Ishikawa (cell line): ENCODE data around the gene DPYSL5.

Experiments
- CEBPB ChIP-seq: IDR thresholded peaks from 2 replicates; pipeline ENCODE4 v1.6.1; 2012
- CREB1 ChIP-seq: IDR thresholded peaks from 2 replicates; pipeline ENCODE4 v1.6.1; 2012; ENCODE audit warnings: low read depth
- EGR1 ChIP-seq: IDR thresholded peaks from 2 replicates; pipeline ENCODE4 v1.6.1; 2012
- EP300 ChIP-seq: IDR thresholded peaks from 2 replicates; pipeline ENCODE4 v1.6.1; 2012; ENCODE audit warnings: borderline replicate concordance
- FOXM1 ChIP-seq: IDR thresholded peaks from 2 replicates; pipeline ENCODE4 v1.6.1; 2012; ENCODE audit warnings: low read depth, borderline replicate concordance
- MAX ChIP-seq: IDR thresholded peaks from 2 replicates; pipeline ENCODE4 v1.6.1; 2012
- NFIC ChIP-seq: IDR thresholded peaks from 2 replicates; pipeline ENCODE4 v1.6.1; 2012
- RAD21 ChIP-seq: IDR thresholded peaks from 2 replicates; pipeline ENCODE4 v1.6.1; 2012; ENCODE audit warnings: low read depth
- REST ChIP-seq: IDR thresholded peaks from 2 replicates; pipeline ENCODE4 v1.6.1; 2012; ENCODE audit warnings: low read depth, mild to moderate bottlenecking
- TAF1 ChIP-seq: IDR thresholded peaks from 2 replicates; pipeline ENCODE4 v1.6.1; 2012; ENCODE audit warnings: low read depth, mild to moderate bottlenecking
- TEAD4 ChIP-seq: IDR thresholded peaks from 2 replicates; pipeline ENCODE4 v1.6.1; 2012
- YY1 ChIP-seq: IDR thresholded peaks from 2 replicates; pipeline ENCODE4 v1.6.1; 2012; ENCODE audit warnings: low read depth
- ZBTB7A ChIP-seq: IDR thresholded peaks from 2 replicates; pipeline ENCODE4 v1.6.1; 2012; ENCODE audit warnings: low read depth
- TF ChIP-seq, protein P1 (sequence below): IDR thresholded peaks from 2 replicates; pipeline ENCODE4 v1.6.1; 2012

The DPYSL5 gene

GRCh38 chr2:26861610-26862224, 13.8 kb downstream of the DPYSL5 start:
- TF ChIP-seq NFIC: no peak
- TF ChIP-seq TEAD4: no peak
- no peak for TF ChIP-seq REST
- no peak for TF ChIP-seq RAD21
- TF ChIP-seq EGR1: no peak
- TF ChIP-seq, protein P1, sequence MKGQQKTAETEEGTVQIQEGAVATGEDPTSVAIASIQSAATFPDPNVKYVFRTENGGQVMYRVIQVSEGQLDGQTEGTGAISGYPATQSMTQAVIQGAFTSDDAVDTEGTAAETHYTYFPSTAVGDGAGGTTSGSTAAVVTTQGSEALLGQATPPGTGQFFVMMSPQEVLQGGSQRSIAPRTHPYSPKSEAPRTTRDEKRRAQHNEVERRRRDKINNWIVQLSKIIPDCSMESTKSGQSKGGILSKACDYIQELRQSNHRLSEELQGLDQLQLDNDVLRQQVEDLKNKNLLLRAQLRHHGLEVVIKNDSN: no peak

DNA sequence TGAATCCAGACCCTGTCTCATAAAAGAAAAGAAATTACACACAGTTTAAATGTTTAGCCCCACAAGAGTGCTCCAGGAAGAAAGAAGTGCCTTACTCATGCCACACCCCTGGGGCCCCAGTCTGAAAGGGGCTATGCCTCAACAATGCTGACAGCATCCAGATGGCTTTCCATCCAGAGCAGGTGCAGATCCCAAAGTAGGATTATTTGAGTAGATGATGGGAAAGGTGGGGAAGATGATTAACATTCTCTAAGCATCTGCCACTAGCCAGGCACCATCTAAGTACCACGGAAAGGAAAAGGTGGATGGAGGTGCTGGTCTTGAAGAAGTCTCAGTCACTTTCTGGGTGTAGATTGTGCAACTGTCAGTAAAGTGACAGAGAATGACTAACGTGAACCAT, 16.3 kb downstream of the DPYSL5 start:
- TF ChIP-seq MAX (no peak), TAF1 (no peak), REST (no peak), FOXM1 (no peak), CEBPB (no peak)

GRCh38 chr2:26864646-26865045, 16.7 kb downstream of the DPYSL5 start:
- no peak for TF ChIP-seq CEBPB
- TF ChIP-seq YY1: no peak
- TF ChIP-seq, protein P1: no peak
- no peak for TF ChIP-seq EGR1
- TF ChIP-seq TAF1: no peak
- TF ChIP-seq EP300: no peak
- no peak for TF ChIP-seq ZBTB7A

- no peak for TF ChIP-seq MAX
- no peak for TF ChIP-seq TEAD4
- TF ChIP-seq CEBPB: no peak
- TF ChIP-seq CREB1: no peak
Observed at GRCh38 chr2:26870585-26871095, 22.7 kb downstream of the DPYSL5 start.

- TF ChIP-seq EP300: no peak
- no peak for TF ChIP-seq NFIC
- no peak for TF ChIP-seq ZBTB7A
- TF ChIP-seq TEAD4: no peak
- no peak for TF ChIP-seq RAD21
- no peak for TF ChIP-seq CREB1
- no peak for TF ChIP-seq TAF1
- TF ChIP-seq EGR1: no peak
- TF ChIP-seq FOXM1: no peak
- no peak for TF ChIP-seq REST
- TF ChIP-seq YY1: no peak
- TF ChIP-seq CEBPB: no peak
Observed at GRCh38 chr2:26873286-26873983, 25.5 kb downstream of the DPYSL5 start.
